GDM1 (cell line): Measurements from ENCODE around the gene S100A5.
"Not testable (repeated sequence)": the region's sequence is repeated elsewhere in the genome, so short reads cannot be mapped to it uniquely, and the experiment has no call there.

Experiments used
- DNase-seq: peaks from one replicate; lab custom pipeline; 2025; lab: John Stamatoyannopoulos, UW

S100A5 gene

GRCh38 chr1:153532769-153533599, 7.8 kb downstream of the S100A5 start:
- DNase-seq, result peak; percentile 76

GRCh38 chr1:153532181-153532580, 8.6 kb downstream of the S100A5 start:
- peak; percentile 10 for DNase-seq

- no peak for DNase-seq
Measured at GRCh38 chr1:153531638-153532037, 9.1 kb downstream of the S100A5 start.

GRCh38 chr1:153527683-153528040, 13.1 kb downstream of the S100A5 start:
- DNase-seq, result no peak

GRCh38 chr1:153527023-153527682, 13.6 kb downstream of the S100A5 start:
- DNase-seq, result no peak

- DNase-seq, result no peak
Measured at GRCh38 chr1:153526132-153526543, 14.6 kb downstream of the S100A5 start.

- DNase-seq, result no peak
Measured at GRCh38 chr1:153525088-153525728, 15.5 kb downstream of the S100A5 start.

- peak; percentile 28 for DNase-seq
Measured at GRCh38 chr1:153522353-153523048, 18.2 kb downstream of the S100A5 start.

GRCh38 chr1:153521808-153522207, 18.9 kb downstream of the S100A5 start:
- not testable (repeated sequence) for DNase-seq

GRCh38 chr1:153520818-153521476, 19.8 kb downstream of the S100A5 start:
- no peak for DNase-seq

GRCh38 chr1:153520137-153520691, 20.5 kb downstream of the S100A5 start:
- DNase-seq, result not testable (repeated sequence)

GRCh38 chr1:153519242-153519641, 21.5 kb downstream of the S100A5 start:
- no peak for DNase-seq

GRCh38 chr1:153515504-153516394, 25.0 kb downstream of the S100A5 start:
- DNase-seq, result no peak

- no peak for DNase-seq
Measured at GRCh38 chr1:153513666-153514065, 27.1 kb downstream of the S100A5 start.

- peak; percentile 5 for DNase-seq
Measured at GRCh38 chr1:153513023-153513422, 27.7 kb downstream of the S100A5 start.

- peak; percentile 43 for DNase-seq
Measured at GRCh38 chr1:153510984-153511410, 29.7 kb downstream of the S100A5 start.

GRCh38 chr1:153509729-153510354, 30.9 kb downstream of the S100A5 start:
- DNase-seq, result peak; percentile 16

GRCh38 chr1:153509036-153509435, 31.7 kb downstream of the S100A5 start:
- DNase-seq, result no peak

- no peak for DNase-seq
Measured at GRCh38 chr1:153507926-153508583, 32.7 kb downstream of the S100A5 start.
